ENCODE measurements around the gene COQ8A. TPM values are rescaled to one million over a fixed set of nuclear protein-coding genes. Genes with fewer than 3 reads are reported as not detected.

Gene COQ8A
- total RNA-seq, 2 experiments from 2014 or later = 25.3 to 27.2 TPM

DNA sequence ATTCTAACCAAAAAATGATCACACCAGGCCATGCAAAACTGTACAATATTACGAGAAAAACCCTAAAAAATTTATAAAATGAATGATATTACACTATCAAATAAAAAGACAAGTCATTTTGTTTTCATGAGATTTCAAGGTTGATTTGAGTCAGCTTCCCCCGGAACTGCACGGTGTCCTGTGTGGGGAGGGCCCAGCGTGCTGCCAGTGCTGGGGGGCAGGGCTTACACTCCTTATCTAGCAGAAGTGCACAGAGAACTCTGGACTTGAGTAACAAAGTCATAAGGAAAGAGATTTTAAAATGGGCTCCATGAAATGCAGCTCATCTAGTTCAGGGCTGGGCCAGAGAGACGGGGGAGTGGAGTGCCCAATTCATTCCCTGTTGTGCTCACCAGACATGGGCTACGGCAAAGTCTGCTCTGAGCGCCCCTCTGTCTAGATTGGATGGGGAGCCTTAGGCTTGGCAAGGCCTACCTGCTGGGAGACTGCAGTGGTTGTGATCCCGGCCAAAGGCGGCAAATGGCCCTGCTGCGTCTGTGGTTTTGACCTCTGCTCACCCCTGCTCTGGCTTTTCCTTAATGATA, 50.1 kb downstream of the COQ8A start:
- Mint-ChIP-seq H3K4me1 (ENCODE audit: low read depth) (peaks cover 24% of the 10 kb centered on the region), H3K36me3 (ENCODE audit: low read depth) (peaks cover 7% of the 10 kb centered on the region), H3K27me3 (no peaks in the 10 kb centered on the region), H3K4me3 (no peak overlapping the region), H3K27ac (peak overlapping the region; percentile 87), H3K9me3 (no peaks in the 10 kb centered on the region)
- ChIA-PET CTCF (no interaction called here), POLR2A (interaction anchor here (2.0 kb wide), 1 partner anchor 51 kb away, joined by 7 read pairs; the partner anchor contains the start of gene COQ8A)
- intact Hi-C loops (cut with micrococcal nuclease) = no loop called here
- TF ChIP-seq, protein P1, sequence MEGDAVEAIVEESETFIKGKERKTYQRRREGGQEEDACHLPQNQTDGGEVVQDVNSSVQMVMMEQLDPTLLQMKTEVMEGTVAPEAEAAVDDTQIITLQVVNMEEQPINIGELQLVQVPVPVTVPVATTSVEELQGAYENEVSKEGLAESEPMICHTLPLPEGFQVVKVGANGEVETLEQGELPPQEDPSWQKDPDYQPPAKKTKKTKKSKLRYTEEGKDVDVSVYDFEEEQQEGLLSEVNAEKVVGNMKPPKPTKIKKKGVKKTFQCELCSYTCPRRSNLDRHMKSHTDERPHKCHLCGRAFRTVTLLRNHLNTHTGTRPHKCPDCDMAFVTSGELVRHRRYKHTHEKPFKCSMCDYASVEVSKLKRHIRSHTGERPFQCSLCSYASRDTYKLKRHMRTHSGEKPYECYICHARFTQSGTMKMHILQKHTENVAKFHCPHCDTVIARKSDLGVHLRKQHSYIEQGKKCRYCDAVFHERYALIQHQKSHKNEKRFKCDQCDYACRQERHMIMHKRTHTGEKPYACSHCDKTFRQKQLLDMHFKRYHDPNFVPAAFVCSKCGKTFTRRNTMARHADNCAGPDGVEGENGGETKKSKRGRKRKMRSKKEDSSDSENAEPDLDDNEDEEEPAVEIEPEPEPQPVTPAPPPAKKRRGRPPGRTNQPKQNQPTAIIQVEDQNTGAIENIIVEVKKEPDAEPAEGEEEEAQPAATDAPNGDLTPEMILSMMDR (IDR thresholded peaks at IDR 0.05) = no peak
- DNase-seq (peak; percentile 83), ATAC-seq (peak; percentile 99)

DNA sequence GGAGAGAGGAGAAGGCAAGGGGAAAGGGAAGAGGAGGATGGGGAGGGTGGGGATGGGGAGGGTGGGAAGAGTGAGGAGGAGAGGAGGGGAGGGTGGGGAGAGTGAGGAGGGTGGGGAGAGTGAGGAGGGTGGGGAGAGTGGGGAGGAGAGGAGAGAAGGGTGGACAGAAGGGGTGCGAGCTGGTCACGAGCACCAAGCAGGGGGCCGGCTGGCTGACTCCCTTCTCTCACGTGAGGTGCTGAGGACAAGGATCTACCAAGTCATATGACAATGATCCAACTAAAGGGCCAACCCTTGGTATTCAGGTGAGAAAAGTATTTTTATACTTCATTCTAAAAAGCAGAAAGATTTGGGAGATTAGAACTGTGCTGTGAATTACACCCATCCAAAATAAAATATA, 51.8 kb downstream of the COQ8A start:
- Mint-ChIP-seq H3K27ac (no peak overlapping the region), H3K27me3 (no peaks in the 10 kb centered on the region), H3K9me3 (no peaks in the 10 kb centered on the region), H3K36me3 (ENCODE audit: low read depth) (no peaks in the 10 kb centered on the region), H3K4me1 (ENCODE audit: low read depth) (peaks cover 24% of the 10 kb centered on the region), H3K4me3 (no peak overlapping the region)
- DNase-seq (no peak), ATAC-seq (no peak)
- CTCF ChIA-PET = no interaction called here
- POLR2A ChIA-PET = interaction anchor here (1.0 kb wide), 1 partner anchor 366 kb away, joined by 3 read pairs; no protein-coding TSS in a partner anchor
- TF ChIP-seq, protein P1 (IDR thresholded peaks at IDR 0.05) = no peak
- intact Hi-C loops (cut with micrococcal nuclease) = no loop called here

DNA sequence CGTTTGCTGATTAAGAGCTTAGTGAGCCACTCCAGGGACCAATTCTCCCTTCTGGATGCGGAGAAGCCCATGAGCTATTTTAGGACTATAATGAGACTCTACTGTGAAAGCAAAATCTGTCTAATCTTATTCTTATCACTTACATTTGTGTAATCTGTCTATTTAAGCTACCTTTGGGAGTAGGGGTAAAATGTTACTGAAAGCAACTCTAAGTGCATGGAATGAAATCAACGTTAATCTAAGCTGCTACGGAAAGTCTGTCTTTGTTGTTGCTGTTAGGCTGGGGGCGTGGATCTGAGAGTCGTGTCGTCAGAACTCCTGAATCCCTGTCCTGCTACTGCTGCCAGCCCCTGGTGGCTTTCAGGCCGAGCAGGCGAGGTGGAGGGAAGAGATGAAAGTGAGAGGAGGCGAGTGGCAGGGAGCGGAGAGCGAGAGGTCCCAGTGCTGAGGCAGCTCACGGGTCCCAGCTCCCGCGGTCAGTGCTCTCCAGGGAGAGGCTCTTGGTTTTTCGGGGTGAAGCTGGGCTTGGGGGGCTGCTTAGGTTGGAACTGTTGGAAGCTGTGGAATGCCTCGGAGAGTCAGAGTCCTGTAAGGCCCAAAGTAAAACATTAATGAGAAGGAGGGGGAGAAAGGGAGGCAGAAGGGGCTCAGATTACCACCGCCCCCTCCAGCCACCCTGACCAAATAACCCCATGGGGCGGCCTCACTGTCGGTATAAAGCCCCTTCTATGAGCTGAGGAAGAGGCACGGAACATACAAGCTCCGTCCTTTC, 53.9 kb downstream of the COQ8A start:
- no peak for ATAC-seq
- H3K4me1 Mint-ChIP-seq (ENCODE audit: low read depth) = peaks cover 18% of the 10 kb centered on the region
- H3K9me3 Mint-ChIP-seq = no peaks in the 10 kb centered on the region
- ChIA-PET CTCF (no interaction called here), POLR2A (no interaction called here)
- H3K36me3 Mint-ChIP-seq (ENCODE audit: low read depth) = no peaks in the 10 kb centered on the region
- intact Hi-C loops (cut with micrococcal nuclease) = no loop called here
- no peak for DNase-seq
- TF ChIP-seq, protein P1 (IDR thresholded peaks at IDR 0.05) = no peak
- no peaks in the 10 kb centered on the region for H3K27me3 Mint-ChIP-seq
- no peak overlapping the region for H3K4me3 Mint-ChIP-seq
- H3K27ac Mint-ChIP-seq = no peak overlapping the region

DNA sequence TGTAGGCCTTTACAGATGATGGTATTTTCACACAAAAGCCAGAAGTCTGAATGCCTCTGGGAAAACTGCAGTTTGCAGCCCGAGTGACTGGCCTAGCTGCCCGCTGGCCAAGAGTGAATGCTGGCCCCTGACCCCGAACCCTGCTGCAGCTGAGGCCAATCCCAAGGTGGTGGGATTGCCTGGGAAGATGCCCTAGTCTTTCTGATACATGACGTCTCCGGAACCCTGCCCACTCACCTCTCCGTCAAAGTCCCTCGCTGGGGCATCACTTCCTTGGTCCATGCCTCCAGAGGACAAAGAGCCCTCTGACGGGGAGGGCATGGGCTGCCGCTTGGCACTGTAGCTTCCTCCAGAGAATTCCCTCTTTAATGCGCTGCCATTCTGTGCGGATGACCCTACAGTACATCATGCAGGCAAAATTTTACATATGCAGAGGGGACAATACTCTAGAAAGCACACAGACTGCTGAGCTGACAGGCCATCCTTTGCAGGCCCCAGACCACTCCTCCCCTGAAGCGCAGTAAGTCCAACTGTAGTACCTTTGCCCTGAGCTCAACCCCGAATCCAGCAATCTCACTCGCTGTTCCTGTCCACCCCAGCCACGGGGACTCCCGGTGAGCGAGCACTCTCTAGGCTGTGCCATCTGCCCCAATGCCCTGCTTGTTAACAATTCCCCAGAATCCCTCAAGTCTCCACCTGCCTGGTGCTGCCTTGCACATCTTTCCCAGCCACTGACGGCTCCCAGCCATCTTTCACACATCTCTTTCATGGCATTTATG, 54.7 kb downstream of the COQ8A start:
- Mint-ChIP-seq H3K27ac (no peak overlapping the region), H3K36me3 (ENCODE audit: low read depth) (no peaks in the 10 kb centered on the region), H3K4me3 (no peak overlapping the region), H3K27me3 (no peaks in the 10 kb centered on the region), H3K9me3 (no peaks in the 10 kb centered on the region), H3K4me1 (ENCODE audit: low read depth) (peaks cover 10% of the 10 kb centered on the region)
- intact Hi-C loops (cut with micrococcal nuclease) = no loop called here
- POLR2A ChIA-PET = interaction anchor here (1.5 kb wide), 1 partner anchor 16 kb away, joined by 4 read pairs; no protein-coding TSS in a partner anchor
- CTCF ChIA-PET = no interaction called here
- no peak for DNase-seq
- TF ChIP-seq, protein P1 (IDR thresholded peaks at IDR 0.05) = no peak
- no peak for ATAC-seq

Measured in activated CD8-positive, alpha-beta T cell treated with anti-CD3 and anti-CD28 coated beads for 36 hours (primary cell).